Aorta (tissue), 5 donors: ENCODE measurements around the gene TMEM115. TPM values are rescaled to one million over a fixed set of nuclear protein-coding genes. Genes with fewer than 3 reads are reported as not detected.
A peak's percentile ranks its signal among the peaks of the same experiment; 100 is the strongest.

Source experiments
- ATAC-seq: fragments of 200-7000 bp; cut with Tn5 transposase; one replicate; pipeline ENCODE4 v1.9.1; 2022; ENCODE audit warnings: moderate library complexity; ENCODE audit not compliant: low FRiP score
- DNase-seq, 2 donors: peaks; one replicate each; pipeline ENCODE4 v3.0.0-alpha.2; 2020
- H3K27ac ChIP-seq, 2 donors: one replicate each; pipeline ENCODE4 v1.5.1; 2013; ENCODE audit warnings: low read length in 2 of 2, mild to moderate bottlenecking in 2 of 2, moderate library complexity in 2 of 2, control low read depth in 1 of 2, inconsistent platforms in 1 of 2, low read depth in 1 of 2
- H3K27me3 ChIP-seq, 2 donors: one replicate each; pipeline ENCODE4 v1.6.1; 2013; ENCODE audit warnings: control low read depth in 1 of 2, low read length in 1 of 2, mild to moderate bottlenecking in 1 of 2, moderate library complexity in 1 of 2; ENCODE audit not compliant: insufficient read depth in 2 of 2, control insufficient read depth in 1 of 2
- H3K36me3 ChIP-seq, 2 donors: one replicate each; pipeline ENCODE4 v1.6.1; 2013; ENCODE audit warnings: control low read depth in 1 of 2, low read length in 1 of 2, mild to moderate bottlenecking in 1 of 2; ENCODE audit not compliant: insufficient read depth in 2 of 2, control insufficient read depth in 1 of 2
- H3K4me1 ChIP-seq, 2 donors: one replicate each; pipeline ENCODE4 v1.6.1; 2013; ENCODE audit warnings: low read length in 2 of 2, control low read depth in 1 of 2, mild to moderate bottlenecking in 1 of 2, moderate library complexity in 1 of 2; ENCODE audit not compliant: insufficient read depth in 2 of 2, control insufficient read depth in 1 of 2
- H3K4me3 ChIP-seq, 2 donors: one replicate each; pipeline ENCODE4 v1.5.1; 2013; ENCODE audit warnings: low read length in 2 of 2, control low read depth in 1 of 2, mild to moderate bottlenecking in 1 of 2
- H3K9me3 ChIP-seq: one replicate; pipeline ENCODE4 v1.6.1; 2013; ENCODE audit warnings: mild to moderate bottlenecking, low read length; ENCODE audit not compliant: control insufficient read depth
- WGBS, 2 donors: extraction: QIAGEN DNeasy Blood & Tissue Kit; methylation state at CpG; one replicate each; pipeline ENCODE4 v1.1.7; 2013; 5-methylcytosine and 5-hydroxymethylcytosine counted together
- intact Hi-C, 2 donors: fragments of 100-400 bp; cut with DNase I; formaldehyde crosslinking; loops; one replicate each; pipeline versions ENCODE4 v1.14.2 to v1.15.0; 2022
- long read RNA-seq, 2 donors: library from polyadenylated mRNA; unstranded; transcript quantifications; one replicate each; pipeline ENCODE4 v2.0.0, GENCODE V29; 2020 to 2021
- polyA plus RNA-seq, 2 donors: library from polyadenylated mRNA; stranded (reverse); fragments of 200-250 nt; gene quantifications; one replicate each; pipeline ENCODE4 v1.2.3, GENCODE V29; 2013
- total RNA-seq, 2 donors: library from RNA; stranded (reverse); fragmentation: NEBNext Ultra II Directional; extraction: Animal tissue kit (Norgen Biotek cat#: 25700); gene quantifications; one replicate each; pipeline ENCODE4 v1.2.1, GENCODE V29; 2021
- donor health status: healthy with polysubstance abuse.
- donor health status: Bipolar disorder and iron deficiency.
- donor health status: DM: no; HTN: no; CAD: no.
- donor health status: DM: no; HTN: no; CAD: no.
- donor health status: DM: yes; HTN: yes; CAD: no.

The TMEM115 gene
- total RNA-seq, result 10 to 100 TPM; 27.8 to 32.9 TPM
- 10 to 100 TPM; 10.3 to 31.8 TPM for polyA plus RNA-seq
- long read RNA-seq, donor 1, transcript TMEM115-201 (2 exons, 2,197 nt), result major isoform, 283 of 292 reads
- long read RNA-seq, donor 1, partial matches to known transcripts, result 0 of 292 reads
- long read RNA-seq, donor 1, other reads (novel, unspliced or antisense), result 9 of 292 reads
- long read RNA-seq, donor 2, transcript TMEM115-201 (2 exons, 2,197 nt), result major isoform, 33 of 35 reads
- long read RNA-seq, donor 2, partial matches to known transcripts, result 1 of 35 reads
- long read RNA-seq, donor 2, other reads (novel, unspliced or antisense), result 1 of 35 reads

DNA sequence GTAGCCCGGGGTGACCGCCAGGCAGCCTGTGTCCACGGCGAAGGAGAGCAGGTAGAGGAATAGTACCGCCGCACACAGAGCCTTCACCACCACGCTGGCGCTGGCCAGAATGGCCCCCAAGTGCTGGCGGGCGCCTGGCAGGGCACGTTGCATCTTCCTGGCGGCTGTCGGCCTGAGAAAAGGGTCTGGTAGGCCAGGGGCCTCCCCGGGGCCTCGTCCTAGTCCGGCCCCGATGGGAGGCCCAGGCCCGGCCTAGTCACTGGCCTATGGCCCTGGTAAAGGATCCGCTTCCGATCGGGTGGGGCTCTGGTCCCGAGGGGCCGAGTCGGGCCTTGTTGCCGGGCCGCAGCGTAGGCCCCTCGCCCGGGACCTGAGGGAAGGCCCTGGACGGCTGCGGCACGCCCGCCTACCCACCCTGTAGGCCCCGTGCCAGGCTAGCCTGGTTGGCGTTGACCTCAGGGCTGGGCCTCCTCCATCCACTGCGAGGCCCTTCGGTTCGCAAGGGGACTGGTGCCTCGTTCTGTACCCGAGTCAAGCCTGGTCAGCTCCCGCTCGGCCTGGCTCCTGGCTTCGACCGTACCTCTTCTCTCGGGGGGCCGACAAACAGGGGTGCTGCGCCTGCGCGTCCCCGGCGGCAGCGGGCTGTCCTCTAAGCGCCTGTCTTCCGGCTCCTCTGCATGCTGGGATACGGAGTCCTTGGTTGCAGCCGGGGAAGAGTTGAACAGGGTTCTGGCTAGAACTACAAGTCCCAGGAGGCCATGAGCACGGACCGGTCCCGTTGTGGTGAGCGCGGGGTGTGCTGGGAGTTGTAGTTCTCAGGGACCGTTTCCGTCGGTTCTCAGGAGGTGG is at the start of gene TMEM115:
Gene TMEM115 (minus strand): TSS at position 611 of the 849 bp plus-strand sequence. CDS start 458 bp downstream, at position 153.
- peak within 1 kb of the TSS; percentile 63 to 67 for H3K4me3 ChIP-seq
- WGBS, 2 donors, result 1% methylated on average over 63 to 64 of the region's 64 CpGs
- DNase-seq, result peak; percentile 98
- ATAC-seq, result peak; percentile 98
- peak within 1 kb of the TSS in 1 of 2 donors; percentile 59 for H3K27ac ChIP-seq
- no peaks in the 10 kb centered on the region for H3K4me1 ChIP-seq
- H3K9me3 ChIP-seq, result no peaks in the 10 kb centered on the region
- H3K27me3 ChIP-seq, result no peaks in the 10 kb centered on the region
- peaks cover 0 to 2% of the 10 kb centered on the region in 2 donors for H3K36me3 ChIP-seq
- intact Hi-C loops, result loop anchor here in 1 of 2 donors (10.0 kb wide), 1 partner anchor 1036 kb away; the partner anchor contains the start of gene RBM15B

GRCh38 chr3:50408443-50408944 is 49.2 kb upstream of the TMEM115 start:
- no peak for ATAC-seq
- H3K4me1 ChIP-seq, result no peaks in the 10 kb centered on the region
- intact Hi-C loops, result no loop called here
- no peak for DNase-seq
- 66 to 77% methylated on average over 15 of the region's 15 CpGs for WGBS, 2 donors
- H3K36me3 ChIP-seq, result no peaks in the 10 kb centered on the region
- H3K9me3 ChIP-seq, result no peaks in the 10 kb centered on the region
- H3K4me3 ChIP-seq, result no peak overlapping the region
- H3K27ac ChIP-seq, result no peak overlapping the region
- no peaks in the 10 kb centered on the region for H3K27me3 ChIP-seq

- intact Hi-C loops, result no loop called here
- no peaks in the 10 kb centered on the region for H3K9me3 ChIP-seq
- no peak overlapping the region for H3K27ac ChIP-seq
- no peaks in the 10 kb centered on the region for H3K4me1 ChIP-seq
- DNase-seq, result no peak
- ATAC-seq, result no peak
- H3K27me3 ChIP-seq, result no peaks in the 10 kb centered on the region
- no peak overlapping the region for H3K4me3 ChIP-seq
- no peaks in the 10 kb centered on the region for H3K36me3 ChIP-seq
- WGBS, 2 donors, result 68 to 80% methylated on average over 1 of the region's 1 CpG
These were observed 47.2 kb upstream of the TMEM115 start for GRCh38 chr3:50406487-50406886.

DNA sequence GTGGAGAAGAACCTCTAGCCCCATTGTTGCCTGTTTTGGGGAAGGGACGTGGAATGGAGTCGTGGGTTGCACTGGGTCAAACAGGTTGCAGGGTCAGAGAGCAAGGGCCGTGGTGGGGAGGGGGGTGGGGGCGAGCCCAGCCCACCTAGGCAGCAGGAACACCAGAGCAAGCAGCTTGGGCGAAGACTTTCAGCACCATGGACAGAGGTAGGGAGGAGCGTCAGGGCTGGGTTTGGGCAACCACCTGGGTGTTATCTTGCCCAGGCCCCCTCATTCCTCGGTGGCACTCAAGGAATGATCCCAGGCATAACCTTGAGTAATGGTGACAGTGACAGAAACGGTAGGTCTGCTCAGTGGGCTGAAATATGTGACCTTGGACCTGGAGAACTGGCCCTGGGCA is 45.9 kb upstream of the TMEM115 start:
- 25 to 27% methylated on average over 8 of the region's 8 CpGs for WGBS, 2 donors
- intact Hi-C loops, result no loop called here
- no peaks in the 10 kb centered on the region for H3K9me3 ChIP-seq
- ATAC-seq (no peak), DNase-seq (no peak)
- no peaks in the 10 kb centered on the region for H3K36me3 ChIP-seq
- no peak overlapping the region for H3K4me3 ChIP-seq
- H3K27ac ChIP-seq, result no peak overlapping the region
- no peaks in the 10 kb centered on the region for H3K27me3 ChIP-seq
- H3K4me1 ChIP-seq, result no peaks in the 10 kb centered on the region

DNA sequence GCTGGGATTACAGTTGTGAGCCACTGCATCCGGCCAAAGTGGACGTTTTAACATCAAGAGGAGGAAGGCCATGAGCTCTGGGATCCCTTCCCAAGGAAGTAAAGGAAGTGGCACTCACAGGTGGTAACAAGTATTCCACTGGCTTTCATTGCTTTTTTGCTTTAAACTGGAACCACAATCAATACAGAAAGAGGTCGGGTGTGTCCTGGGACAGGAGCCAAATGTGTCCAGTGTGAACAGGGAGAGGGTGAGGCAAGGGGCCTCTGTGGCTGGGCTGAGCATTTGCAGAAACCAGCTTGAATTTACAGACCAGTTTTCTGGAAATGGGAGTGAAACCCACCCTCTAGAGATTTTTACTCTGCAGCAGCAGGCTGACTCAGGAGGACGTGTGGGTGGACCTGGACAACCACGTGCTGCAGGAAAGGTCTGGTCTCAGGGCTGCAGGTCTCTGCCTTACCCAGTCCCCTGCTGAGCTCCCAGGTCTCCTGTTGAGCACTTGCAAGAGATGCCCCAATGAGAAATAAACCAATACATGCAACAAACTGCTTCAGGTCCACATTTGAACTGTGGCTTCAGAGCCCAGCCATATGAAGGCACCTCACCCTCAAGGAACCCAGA is 42.8 kb upstream of the TMEM115 start:
- no peaks in the 10 kb centered on the region for H3K4me1 ChIP-seq
- no peaks in the 10 kb centered on the region for H3K27me3 ChIP-seq
- no peak overlapping the region for H3K27ac ChIP-seq
- H3K9me3 ChIP-seq, result no peaks in the 10 kb centered on the region
- WGBS, 2 donors, result 55 to 59% methylated on average over 5 of the region's 5 CpGs
- intact Hi-C loops, result no loop called here
- H3K36me3 ChIP-seq, result no peaks in the 10 kb centered on the region
- H3K4me3 ChIP-seq, result no peak overlapping the region
- DNase-seq (no peak), ATAC-seq (no peak)

DNA sequence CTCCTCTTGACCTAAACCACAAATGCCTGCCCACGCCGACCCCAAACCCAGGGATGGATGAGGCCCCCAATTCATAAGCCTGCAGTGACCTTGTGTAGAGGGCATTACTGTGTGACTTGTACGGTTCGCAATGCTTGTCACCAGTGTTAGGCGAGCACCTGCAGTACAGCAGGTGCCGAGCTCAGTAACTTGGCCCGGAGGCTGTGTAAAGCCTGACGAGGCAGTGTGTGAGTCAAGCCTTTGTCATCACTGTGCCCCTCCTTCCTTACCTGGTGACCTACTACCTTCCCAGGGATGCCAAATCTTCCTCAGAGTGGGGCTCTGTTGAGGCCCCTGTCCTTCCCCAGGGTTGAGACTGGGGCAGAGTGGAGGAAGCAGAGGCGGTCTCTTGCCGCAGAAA is 37.2 kb upstream of the TMEM115 start:
- no peak overlapping the region for H3K4me3 ChIP-seq
- H3K9me3 ChIP-seq, result no peaks in the 10 kb centered on the region
- H3K27ac ChIP-seq, result no peak overlapping the region
- H3K4me1 ChIP-seq, result no peaks in the 10 kb centered on the region
- ATAC-seq (no peak), DNase-seq (no peak)
- no peaks in the 10 kb centered on the region for H3K27me3 ChIP-seq
- no peaks in the 10 kb centered on the region for H3K36me3 ChIP-seq
- 96 to 97% methylated on average over 10 of the region's 10 CpGs for WGBS, 2 donors
- intact Hi-C loops, result no loop called here

DNA sequence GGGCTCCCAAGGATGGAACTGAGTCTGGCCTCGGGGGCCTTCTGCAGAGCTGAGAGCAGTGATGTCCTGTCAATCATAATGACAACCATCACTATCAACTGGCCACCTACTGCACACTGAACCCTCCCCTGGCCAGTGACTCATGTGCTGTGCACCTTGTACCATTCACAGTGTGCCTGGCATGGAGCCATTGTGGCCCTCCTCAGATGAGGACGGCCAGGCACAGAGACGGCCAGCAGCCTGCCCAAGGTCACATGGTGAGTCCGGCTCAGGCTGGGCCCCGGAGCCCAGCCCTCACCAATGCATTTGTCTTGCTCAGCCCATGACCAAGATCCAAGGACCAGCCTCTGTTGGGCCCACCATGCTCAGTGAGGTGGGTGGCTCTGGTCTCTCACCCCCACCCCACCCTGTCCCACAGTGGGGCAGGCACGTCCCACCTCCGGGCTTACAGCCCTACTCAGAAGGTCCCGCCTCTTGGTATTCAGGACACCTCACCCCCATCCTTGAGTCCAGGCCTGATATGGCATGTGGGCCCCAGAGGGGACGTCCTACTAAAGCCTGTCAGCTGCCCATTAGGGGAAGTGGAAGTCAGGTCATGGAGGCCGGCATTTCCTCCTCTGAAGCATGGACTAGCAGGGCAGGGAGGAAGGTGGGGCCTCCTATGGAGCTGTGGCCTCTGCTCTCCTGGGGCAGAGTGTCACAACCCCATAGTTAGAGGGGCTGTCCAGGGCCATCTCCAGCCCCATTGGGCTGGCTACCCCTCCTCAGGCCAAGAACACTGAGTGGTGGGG is 35.9 kb upstream of the TMEM115 start:
- Histone ChIP-seq H3K27me3 (no peaks in the 10 kb centered on the region), H3K27ac (no peak overlapping the region), H3K9me3 (no peaks in the 10 kb centered on the region), H3K4me3 (no peak overlapping the region), H3K36me3 (no peaks in the 10 kb centered on the region), H3K4me1 (no peaks in the 10 kb centered on the region)
- DNase-seq (peak in 1 of 2 donors; percentile 61), ATAC-seq (no peak)
- WGBS, 2 donors, result 92 to 93% methylated on average over 10 of the region's 10 CpGs
- intact Hi-C loops, result no loop called here

- no peak for ATAC-seq
- no peaks in the 10 kb centered on the region for H3K4me1 ChIP-seq
- no peak overlapping the region for H3K4me3 ChIP-seq
- H3K27ac ChIP-seq, result no peak overlapping the region
- DNase-seq, result no peak
- no peaks in the 10 kb centered on the region for H3K27me3 ChIP-seq
- H3K36me3 ChIP-seq, result no peaks in the 10 kb centered on the region
- intact Hi-C loops, result no loop called here
- WGBS, 2 donors, result 49 to 56% methylated on average over 5 of the region's 5 CpGs
- H3K9me3 ChIP-seq, result no peaks in the 10 kb centered on the region
These were observed 33.7 kb upstream of the TMEM115 start for GRCh38 chr3:50393061-50393460.
